Measurements from ENCODE around the gene UBTF. TPM values are rescaled to one million over a fixed set of nuclear protein-coding genes. Genes with fewer than 3 reads are reported as not detected.

UBTF gene
- total RNA-seq, 3 donors from 2014 or later: 50.1 to 65.1 (median 60.6) TPM

DNA sequence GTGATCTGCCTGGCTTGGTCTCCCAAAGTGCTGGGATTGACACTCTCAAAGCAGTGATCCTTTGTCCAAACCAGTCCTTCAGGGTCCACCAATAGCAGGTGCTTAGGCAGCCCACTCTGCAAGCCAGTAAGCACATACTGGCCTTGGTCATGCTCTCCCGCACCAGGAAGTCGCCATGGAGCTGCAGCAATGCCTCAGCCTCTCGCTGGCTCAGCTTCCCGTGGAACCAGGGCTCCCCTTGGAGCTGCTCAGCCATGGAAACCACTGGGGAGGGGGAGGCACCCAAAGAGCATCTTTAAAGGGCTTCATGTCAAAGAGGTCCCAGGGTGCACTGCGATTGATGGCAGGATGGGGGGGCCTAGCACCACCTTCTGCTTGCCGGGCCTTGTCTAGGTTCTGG lies 9.6 kb upstream of the UBTF start:
- DNase-seq (ENCODE audit: low spot score in 2 of 2): no peak
- no peaks in the 10 kb centered on the region for H3K9me3 ChIP-seq
- H3K36me3 ChIP-seq: no peaks in the 10 kb centered on the region
- no peak overlapping the region for H3K4me3 ChIP-seq
- H3K27me3 ChIP-seq: no peaks in the 10 kb centered on the region
- no peak overlapping the region for H3K27ac ChIP-seq
- TF ChIP-seq POLR2A (IDR thresholded peaks at IDR 0.05) (no peak), CTCF (IDR thresholded peaks at IDR 0.05) (no peak), POLR2AphosphoS5 (IDR thresholded peaks at IDR 0.05) (no peak)
- intact Hi-C loops (cut with DNase I; ENCODE audit: low total_unique reads): no loop called here
- no peaks in the 10 kb centered on the region for H3K4me1 ChIP-seq

GRCh38 chr17:44223541-44224071 lies 4.1 kb upstream of the UBTF start:
- intact Hi-C loops (cut with DNase I; ENCODE audit: low total_unique reads): no loop called here
- DNase-seq (ENCODE audit: low spot score in 2 of 2): no peak
- Histone ChIP-seq H3K4me3 (no peak overlapping the region), H3K4me1 (peaks cover 0 to 7% of the 10 kb centered on the region in 2 donors), H3K27ac (peak overlapping the region; percentile 24 to 45), H3K36me3 (no peaks in the 10 kb centered on the region), H3K27me3 (no peaks in the 10 kb centered on the region), H3K9me3 (no peaks in the 10 kb centered on the region)
- TF ChIP-seq POLR2A (IDR thresholded peaks at IDR 0.05): no peak

DNA sequence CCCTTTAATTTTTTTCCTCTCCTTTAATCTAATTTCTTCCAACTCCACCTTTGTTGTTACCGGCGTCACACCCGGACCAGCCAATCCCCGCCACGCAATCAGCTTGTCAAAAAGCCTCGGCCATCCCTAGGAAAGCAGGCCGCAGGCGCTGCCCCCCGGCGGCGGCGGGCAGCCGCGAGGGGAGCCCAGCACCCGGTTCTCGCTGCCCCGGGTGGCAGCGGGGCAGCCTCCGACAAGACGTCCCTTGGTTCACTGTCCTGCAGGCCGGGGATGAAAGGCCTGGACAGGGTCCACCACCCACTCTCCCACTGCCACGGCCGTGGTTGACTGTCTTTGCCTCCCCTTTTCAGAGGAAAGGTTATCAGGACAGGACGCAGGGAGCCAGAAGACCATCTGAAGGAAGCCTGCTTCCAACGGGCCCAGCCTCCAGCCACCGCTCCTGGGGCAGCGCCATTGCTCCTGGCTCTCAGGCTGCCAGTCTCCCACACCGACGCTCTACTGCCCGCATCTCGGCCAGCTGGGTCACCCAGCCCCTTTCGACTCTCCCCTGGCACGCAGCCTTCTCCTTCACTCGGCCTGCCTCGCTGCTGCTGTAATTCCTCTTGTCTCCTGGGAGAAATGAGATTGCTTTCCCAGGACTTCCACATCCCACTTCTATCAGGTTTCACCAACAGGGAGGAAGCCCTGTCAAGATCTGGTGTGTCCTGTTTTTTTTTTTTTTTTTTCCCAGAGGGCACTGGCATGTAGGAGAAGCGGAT lies 2.8 kb upstream of the UBTF start:
- TF ChIP-seq CTCF (IDR thresholded peaks at IDR 0.05) (no peak), POLR2A (IDR thresholded peaks at IDR 0.05) (no peak), POLR2AphosphoS5 (IDR thresholded peaks at IDR 0.05) (no peak)
- DNase-seq (ENCODE audit: low spot score in 2 of 2): peak in 1 of 2 donors; percentile 59
- H3K27me3 ChIP-seq: no peaks in the 10 kb centered on the region
- no peaks in the 10 kb centered on the region for H3K9me3 ChIP-seq
- peak overlapping the region; percentile 72 to 79 (median 73) for H3K4me3 ChIP-seq
- no peaks in the 10 kb centered on the region for H3K36me3 ChIP-seq
- H3K4me1 ChIP-seq: peaks cover 0 to 16% of the 10 kb centered on the region in 2 donors
- H3K27ac ChIP-seq: peak overlapping the region; percentile 97 to 98
- intact Hi-C loops (cut with DNase I; ENCODE audit: low total_unique reads): no loop called here

DNA sequence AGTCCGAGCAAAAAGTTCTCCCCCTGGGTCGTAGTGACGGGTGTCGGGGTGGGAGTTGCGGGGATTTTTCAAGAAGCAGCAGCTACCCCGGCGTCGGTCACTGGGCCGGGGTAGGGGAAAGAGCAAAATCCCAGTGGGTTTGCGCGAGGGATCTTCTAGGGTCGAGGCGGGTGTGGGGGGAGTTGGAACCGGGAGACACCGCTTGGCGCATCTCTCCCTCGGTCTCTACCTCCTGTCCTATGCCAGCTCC lies 2.3 kb upstream of the UBTF start:
- DNase-seq (ENCODE audit: low spot score in 2 of 2): no peak
- peaks cover 0 to 21% of the 10 kb centered on the region in 2 donors for H3K4me1 ChIP-seq

GRCh38 chr17:44221084-44221861 lies 1.8 kb upstream of the UBTF start:
- peak in 1 of 3 donors; percentile 21 for TF ChIP-seq POLR2AphosphoS5 (IDR thresholded peaks at IDR 0.05)
- TF ChIP-seq CTCF (IDR thresholded peaks at IDR 0.05): no peak
- H3K36me3 ChIP-seq: no peaks in the 10 kb centered on the region
- H3K4me1 ChIP-seq: peaks cover 0 to 21% of the 10 kb centered on the region in 2 donors
- H3K27ac ChIP-seq: peak overlapping the region; percentile 97 to 98
- DNase-seq (ENCODE audit: low spot score in 2 of 2): peak; percentile 53 to 73
- intact Hi-C loops (cut with DNase I; ENCODE audit: low total_unique reads): no loop called here
- no peaks in the 10 kb centered on the region for H3K27me3 ChIP-seq
- H3K9me3 ChIP-seq: no peaks in the 10 kb centered on the region
- H3K4me3 ChIP-seq: peak overlapping the region; percentile 72 to 79 (median 73)

More for the DNA sequence above, 2.3 kb upstream of the UBTF start:
- no peaks in the 10 kb centered on the region for H3K36me3 ChIP-seq
- no peak for TF ChIP-seq POLR2AphosphoS5 (IDR thresholded peaks at IDR 0.05)
- H3K27me3 ChIP-seq: no peaks in the 10 kb centered on the region
- peak overlapping the region; percentile 72 to 79 (median 73) for H3K4me3 ChIP-seq
- peak overlapping the region; percentile 97 to 98 for H3K27ac ChIP-seq
- no peaks in the 10 kb centered on the region for H3K9me3 ChIP-seq
- intact Hi-C loops (cut with DNase I; ENCODE audit: low total_unique reads): no loop called here

Data from breast epithelium (tissue), 4 donors.